Activated CD4-positive, alpha-beta T cell treated with anti-CD3 and anti-CD28 coated beads, Interleukin-2, amount 50 U/mL, for 48 hours (primary cell): ENCODE results near the gene MAJIN.

Source experiments
- DNase-seq, 2 experiments: peaks; one replicate each; pipeline ENCODE4 v3.0.0-alpha.2; 2020

MAJIN gene

GRCh38 chr11:64891215-64891848 is 80.6 kb downstream of the MAJIN start:
- no peak for DNase-seq

- no peak for DNase-seq
Measured at GRCh38 chr11:64890522-64890939, 81.4 kb downstream of the MAJIN start.

GRCh38 chr11:64888729-64889511 is 83.0 kb downstream of the MAJIN start:
- no peak for DNase-seq

- DNase-seq, result no peak
Measured at GRCh38 chr11:64888406-64888728, 83.5 kb downstream of the MAJIN start.
